Measurements from ENCODE around the gene RXFP4.
A peak's percentile ranks its signal among the peaks of the same experiment; 100 is the strongest.
"Not testable (repeated sequence)": the region's sequence is repeated elsewhere in the genome, so short reads cannot be mapped to it uniquely, and the experiment has no call there.

The RXFP4 gene, protein sequence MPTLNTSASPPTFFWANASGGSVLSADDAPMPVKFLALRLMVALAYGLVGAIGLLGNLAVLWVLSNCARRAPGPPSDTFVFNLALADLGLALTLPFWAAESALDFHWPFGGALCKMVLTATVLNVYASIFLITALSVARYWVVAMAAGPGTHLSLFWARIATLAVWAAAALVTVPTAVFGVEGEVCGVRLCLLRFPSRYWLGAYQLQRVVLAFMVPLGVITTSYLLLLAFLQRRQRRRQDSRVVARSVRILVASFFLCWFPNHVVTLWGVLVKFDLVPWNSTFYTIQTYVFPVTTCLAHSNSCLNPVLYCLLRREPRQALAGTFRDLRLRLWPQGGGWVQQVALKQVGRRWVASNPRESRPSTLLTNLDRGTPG

GRCh38 chr1:155940993-155941844, at the start of gene RXFP4:
TSS of gene RXFP4 (plus strand) at chr1:155941638. CDS start at chr1:155941710, 72 bp downstream.
- no peak for DNase-seq (ENCODE audit: low spot score)

DNA sequence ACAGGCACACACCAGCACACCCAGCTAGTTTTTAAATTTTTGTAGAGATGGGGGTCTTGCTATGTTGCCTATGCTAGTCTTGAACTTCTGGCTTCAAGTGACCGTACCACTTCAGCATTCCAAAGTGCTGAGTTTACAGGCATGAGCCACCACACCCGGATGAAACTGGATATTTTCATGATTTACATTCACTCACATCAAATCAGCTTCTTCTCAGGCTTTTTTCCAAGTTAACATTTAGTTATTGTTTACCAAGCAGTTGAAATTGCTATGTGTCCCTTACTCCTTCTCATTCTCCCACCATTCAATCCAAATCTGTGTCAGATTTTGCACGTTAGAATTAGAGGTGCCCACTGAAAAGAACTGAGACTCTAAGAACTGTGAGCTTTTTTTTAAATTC, 48.6 kb upstream of the RXFP4 start:
- DNase-seq (ENCODE audit: low spot score), result peak; percentile 89

DNA sequence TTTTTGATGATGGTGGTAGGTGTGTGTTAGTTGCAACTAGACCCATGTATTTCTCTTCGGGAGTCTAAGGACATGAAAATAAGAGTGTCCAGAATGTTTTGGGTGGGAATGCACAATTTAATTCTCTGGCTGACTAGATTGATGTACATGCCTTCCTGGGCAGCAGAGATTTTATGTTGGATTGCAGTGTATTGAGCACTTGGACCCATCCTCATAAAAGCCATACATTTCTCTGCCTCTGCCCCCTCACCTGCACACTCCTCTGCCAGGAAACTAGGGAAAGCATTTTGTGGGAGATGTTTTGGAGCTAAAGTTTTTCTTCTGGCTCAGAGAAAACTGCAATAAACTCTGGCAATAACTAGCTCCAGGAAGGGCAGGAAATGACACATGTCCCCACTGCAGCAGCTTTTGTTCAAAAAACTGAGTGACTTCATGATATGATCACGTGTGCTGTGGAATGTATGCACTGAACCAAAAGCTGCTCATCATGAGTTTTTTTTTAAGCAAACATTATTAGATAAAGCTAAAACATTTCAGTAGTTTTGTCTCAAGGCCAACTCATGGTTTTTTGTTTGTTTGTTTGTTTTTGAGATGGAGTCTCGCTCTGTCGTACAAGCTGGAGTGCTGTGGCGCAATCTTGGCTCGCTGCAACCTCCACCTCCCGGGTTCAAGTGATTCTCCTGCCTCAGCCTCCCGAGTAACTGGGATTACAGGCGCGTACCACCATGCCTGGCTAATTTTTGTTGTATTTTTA, 47.9 kb upstream of the RXFP4 start:
- peak; percentile 93 for DNase-seq (ENCODE audit: low spot score)

GRCh38 chr1:155895617-155896016, 45.8 kb upstream of the RXFP4 start:
- not testable (repeated sequence) for DNase-seq (ENCODE audit: low spot score)

DNA sequence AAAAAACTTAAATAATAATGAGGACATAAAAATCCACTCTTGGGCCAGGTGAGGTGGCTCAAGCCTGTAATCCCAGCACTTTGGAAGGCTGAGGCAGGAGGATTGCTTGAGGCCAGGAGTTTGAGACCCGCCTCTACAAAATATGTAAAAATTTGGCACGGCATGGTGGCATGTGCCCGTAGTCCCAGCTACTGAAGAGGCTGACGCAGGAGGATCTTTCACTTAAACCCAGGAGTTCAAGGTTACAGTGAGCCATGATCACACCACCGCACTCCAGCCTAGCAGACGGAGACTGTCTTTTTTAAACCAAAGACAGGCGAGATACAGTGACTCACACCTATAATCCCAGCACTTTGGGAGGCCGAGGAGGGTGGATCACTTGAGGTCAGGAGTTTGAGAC, 45.0 kb upstream of the RXFP4 start:
- not testable (repeated sequence) for DNase-seq (ENCODE audit: low spot score)

DNA sequence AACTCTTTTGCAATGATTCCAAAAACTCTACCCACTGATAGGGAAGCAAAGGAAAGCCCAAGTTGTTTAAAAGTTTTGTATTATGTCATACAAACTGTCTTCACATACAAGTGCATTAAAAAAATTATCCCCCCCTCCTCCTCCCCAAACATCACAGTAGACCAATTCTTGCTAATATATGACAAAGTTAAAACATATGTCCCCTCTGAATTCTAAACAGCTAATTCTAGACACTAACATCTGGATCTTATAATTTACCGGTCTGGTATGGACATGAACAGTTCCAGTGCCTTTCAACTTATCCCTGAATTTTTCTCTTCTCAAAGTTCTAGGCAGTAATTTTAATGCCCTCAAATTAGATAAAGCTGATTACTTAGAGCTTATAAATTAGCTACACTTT, 43.7 kb upstream of the RXFP4 start:
- no peak for DNase-seq (ENCODE audit: low spot score)

DNA sequence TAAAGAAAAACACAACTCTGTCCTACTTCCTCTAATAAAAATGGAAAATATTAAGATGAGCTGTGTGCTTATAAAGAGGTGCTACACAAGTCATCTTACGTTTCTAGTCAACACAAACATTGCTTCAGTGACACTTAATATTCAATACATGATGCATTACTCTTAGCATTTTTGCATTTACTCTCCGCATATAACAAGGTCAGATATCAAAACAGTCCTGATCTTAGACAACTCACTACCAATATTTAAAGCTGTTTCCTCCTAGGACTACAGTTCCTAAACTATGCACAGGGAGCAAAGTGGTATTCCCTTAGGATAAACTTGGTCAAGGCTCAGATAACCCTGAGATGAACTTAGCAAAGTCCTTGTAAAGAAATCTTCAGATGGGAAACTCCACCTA, 42.5 kb upstream of the RXFP4 start:
- DNase-seq (ENCODE audit: low spot score), result no peak

DNA sequence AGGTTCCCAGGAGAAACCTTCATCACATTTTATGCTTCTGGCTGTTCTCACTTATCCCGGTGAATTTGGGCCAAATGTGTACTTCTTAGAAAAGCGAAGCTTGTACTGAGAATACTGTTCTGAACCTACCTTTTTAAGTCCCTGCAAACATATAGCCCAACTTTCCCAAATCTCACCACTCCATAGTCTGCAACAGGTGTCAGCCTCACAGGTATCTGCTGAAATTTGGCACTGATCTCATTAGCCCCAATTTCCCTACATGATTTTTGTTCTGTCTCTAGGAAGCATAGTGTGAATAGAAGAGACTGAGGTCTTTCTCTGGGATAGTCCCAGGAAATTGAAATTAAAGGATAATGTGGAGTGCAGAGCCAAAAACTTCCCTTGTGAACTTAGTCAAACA, 41.8 kb upstream of the RXFP4 start:
- DNase-seq (ENCODE audit: low spot score), result no peak

DNA sequence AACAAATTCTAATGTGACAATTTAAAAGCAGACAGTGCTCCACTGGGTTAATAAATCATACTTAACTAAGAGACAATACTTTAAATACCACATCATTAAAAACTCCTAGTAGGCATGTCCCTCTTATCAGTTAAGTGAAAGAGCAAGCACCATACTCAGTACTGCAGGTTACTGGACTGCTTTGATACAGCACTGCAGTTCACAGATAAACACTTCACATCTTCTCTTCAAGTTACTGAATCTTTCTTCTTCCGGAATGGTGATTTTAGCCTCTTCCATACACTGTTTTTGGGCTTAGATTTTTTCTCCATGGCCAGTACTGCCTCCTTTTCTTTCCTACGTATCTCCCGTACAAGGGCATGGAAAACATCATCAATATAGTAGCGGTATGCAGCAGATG, 41.3 kb upstream of the RXFP4 start:
- no peak for DNase-seq (ENCODE audit: low spot score)

GRCh38 chr1:155904261-155904660, 37.2 kb upstream of the RXFP4 start:
- DNase-seq (ENCODE audit: low spot score), result no peak

DNA sequence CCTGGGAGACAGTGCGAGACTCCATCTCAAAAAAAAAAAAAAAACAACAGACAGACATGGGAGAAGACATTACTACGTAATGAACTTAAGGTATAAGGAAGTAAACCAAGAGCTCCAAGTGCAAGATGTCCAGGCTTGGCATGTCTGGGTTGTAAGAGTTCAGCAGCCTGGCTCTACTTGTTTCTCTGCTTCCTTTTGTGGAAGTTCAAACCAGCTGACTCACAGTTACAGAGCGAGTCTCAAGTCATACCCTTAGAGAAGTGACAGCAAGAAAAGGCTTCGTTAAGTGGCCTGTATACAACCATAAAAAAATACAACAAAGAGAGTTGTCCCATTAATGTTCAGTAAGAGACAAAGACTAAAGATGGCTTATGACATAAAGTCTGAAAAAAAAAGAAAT, 31.5 kb upstream of the RXFP4 start:
- DNase-seq (ENCODE audit: low spot score), result peak; percentile 72

DNA sequence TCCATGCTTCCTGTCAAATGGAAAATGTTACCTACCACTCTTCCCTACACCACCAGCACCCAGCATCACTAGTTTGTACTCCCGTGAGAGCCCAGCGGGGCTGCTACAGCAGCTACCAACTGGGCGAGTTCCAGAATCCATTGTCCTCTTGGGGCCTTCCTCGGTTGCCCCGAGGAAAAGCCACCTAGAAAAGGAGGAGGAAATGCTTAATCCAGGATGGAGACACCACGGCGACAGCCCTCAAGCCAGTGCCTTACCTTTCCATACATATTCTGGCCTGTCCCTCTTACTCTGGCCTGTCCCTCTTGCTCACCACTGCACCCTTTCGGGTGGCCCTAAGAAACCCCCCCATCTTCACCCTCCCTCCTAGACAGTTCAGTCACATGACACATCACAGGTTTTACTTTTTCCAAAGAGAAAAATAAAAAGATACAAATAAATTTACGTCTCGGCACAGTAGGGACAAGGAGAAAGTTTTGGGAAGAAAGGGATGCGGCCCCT, 30.8 kb upstream of the RXFP4 start:
- peak; percentile 78 for DNase-seq (ENCODE audit: low spot score)

DNA sequence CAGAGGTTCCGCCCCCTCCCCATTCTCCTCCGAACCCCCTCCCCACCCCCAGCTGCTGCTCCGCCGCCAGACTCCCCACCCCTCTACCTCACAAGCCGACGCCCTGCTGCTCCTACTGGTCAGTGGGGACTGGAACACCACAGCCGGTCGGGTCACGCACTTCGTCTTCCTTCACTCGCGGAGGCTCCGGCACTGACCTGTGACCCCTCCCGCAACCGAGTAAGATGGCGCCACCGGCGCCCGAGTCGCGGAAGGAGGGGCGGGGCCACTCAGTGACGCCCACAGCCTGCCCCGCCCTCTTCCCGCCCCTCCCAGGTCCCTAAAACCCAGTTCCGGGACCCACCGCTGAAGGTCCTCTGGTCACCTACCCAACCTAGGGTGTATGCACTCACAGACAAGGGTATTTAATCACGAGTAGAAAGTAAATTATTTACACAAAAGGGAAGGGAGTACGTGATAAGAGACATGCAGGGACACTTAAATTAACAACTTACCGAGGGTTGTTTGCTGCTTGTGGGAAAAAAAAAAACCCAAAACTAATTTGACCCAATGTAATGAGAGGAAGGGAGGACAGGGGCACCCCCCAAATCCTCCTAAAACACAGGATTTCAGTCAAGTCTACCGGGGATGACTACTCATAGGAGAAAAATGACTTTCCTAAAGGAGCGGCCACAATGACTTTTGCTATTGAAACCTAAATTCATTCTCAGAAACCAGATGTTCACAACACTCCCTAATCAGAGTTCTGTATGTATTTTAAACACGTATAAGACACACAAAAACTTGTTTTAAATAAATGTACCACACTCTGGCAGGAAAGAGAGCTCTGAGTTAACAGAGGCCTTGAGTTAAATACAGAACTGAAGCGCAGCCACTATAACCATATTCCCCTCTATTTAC, 30.0 kb upstream of the RXFP4 start, which contains the start of gene RIT1:
TSS of gene RIT1 (minus strand) at position 194 of the 900 bp plus-strand sequence. CDS start 588 bp downstream, outside the sequence.
- peak; percentile 87 for DNase-seq (ENCODE audit: low spot score)

- DNase-seq (ENCODE audit: low spot score), result no peak
Measured at GRCh38 chr1:155912056-155912536, 29.3 kb upstream of the RXFP4 start.

DNA sequence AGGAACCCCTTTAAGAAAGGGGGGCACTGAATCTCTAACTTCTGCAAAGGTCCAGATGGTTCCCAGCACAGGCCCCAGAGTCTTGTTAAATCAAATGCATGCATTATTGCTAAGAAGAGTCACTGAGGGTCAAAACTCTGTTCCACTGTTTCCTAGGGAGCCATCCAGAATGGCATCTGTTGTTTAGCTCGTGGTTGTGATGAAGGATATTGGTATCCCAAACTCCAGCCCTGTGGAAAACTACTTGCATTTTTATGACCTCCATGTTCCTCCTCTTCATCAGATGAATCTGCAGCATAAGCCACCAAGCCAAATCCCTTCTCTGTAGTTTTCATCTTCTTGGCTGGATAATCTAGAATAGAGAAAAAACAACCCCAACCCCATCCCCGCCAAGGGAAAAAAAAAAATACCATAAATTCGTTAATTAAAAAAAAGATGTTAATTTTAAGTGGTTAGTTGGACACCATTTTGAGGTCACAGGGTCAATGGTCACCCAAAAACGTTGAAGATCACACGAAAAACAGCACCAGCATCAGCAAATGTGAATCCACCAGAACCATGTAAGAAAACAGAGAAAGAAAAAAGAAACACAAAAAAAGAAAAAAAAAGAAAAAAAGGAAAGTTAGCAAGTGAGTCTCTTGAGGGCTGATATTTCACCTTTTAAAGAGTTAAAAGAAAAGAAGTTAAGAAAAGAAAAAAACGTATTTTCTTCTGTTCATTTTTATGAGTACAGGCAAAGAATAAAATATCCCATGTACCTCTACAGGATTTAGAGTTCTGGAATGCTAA, 27.3 kb upstream of the RXFP4 start:
- no peak for DNase-seq (ENCODE audit: low spot score)

DNA sequence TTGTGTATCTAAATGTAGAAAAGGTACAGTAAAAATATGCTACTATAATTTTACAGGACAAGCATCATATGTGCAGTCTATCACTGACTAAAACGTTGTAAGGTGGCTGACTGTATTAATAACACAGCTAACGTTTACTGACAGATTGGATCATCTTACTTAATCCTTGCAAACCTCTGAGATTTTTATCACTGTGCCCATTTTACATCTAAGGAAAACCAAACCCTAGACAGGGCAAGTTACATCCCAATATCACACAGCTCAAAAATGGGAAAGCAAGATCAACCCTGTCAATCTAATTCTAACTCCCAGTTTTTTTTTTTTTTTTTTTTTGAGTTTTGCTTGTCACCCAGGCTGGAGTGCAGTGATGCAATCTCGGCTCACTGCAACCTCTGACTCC, 22.8 kb upstream of the RXFP4 start:
- DNase-seq (ENCODE audit: low spot score), result no peak

DNA sequence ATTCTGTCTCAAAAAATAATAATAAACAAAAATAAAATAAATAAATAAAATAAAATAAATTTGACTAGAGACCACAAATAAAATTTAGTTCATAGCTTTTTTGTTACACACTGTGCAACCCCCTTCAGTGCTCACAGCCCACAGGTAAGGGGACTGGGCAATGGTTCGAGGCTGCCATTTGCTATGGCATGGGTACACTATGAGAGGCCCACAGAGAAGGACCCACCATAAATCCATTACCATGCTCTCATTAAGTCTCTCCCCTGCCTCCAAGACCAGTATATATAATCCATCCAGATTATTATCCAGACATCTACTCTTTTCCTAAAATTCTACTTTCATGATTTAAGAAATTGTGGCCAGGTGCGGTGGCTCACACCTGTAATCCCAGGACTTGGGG, 21.6 kb upstream of the RXFP4 start:
- no peak for DNase-seq (ENCODE audit: low spot score)

DNA sequence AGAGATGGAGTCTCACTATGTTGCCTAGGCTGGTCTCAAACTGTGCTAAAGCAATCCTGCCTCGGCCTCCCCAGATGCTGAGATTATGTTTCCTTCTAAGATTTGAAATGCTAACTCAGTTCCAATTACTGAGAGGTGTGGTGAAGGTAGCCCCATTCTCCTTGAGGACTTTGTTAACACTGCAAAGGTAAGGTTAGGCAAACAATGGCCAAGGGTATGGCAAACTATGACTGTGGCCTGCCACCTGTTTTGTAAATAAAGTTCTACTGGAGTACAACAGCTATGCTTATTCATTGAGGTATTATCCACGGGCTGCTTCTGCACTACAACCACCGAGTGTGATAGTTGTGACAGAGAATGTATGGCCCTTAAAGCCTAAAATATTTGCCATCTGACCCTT, 20.7 kb upstream of the RXFP4 start:
- no peak for DNase-seq (ENCODE audit: low spot score)

DNA sequence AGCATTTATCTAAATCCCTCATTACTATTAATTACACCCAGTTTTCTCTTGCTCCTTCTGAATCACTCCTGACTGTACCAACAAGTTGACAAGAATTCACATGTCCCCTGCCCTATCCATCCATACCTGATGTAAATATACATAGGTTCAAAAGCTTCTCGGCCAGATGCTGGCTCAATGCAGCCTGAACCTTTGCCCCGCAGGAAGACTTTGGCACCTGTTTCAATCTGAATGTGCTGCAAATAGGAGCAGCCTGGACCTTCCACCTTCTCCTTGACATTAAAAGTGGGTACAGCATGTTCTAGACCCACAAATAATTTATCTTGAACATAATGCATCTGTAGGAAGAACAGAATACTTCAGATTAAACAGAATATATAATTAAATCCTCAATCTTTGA, 15.9 kb upstream of the RXFP4 start:
- no peak for DNase-seq (ENCODE audit: low spot score)

GRCh38 chr1:155929057-155929456, 12.4 kb upstream of the RXFP4 start:
- DNase-seq (ENCODE audit: low spot score), result peak; percentile 41
